B cell (primary cell): ENCODE data around the gene PRPSAP1. TPM values are rescaled to one million over a fixed set of nuclear protein-coding genes. Genes with fewer than 3 reads are reported as not detected.

Experiments used
- ATAC-seq: fragments of 200-7000 bp; cut with Tn5 transposase; one replicate; pipeline ENCODE4 v1.10.0; 2021; ENCODE audit warnings: low read depth, mild to moderate bottlenecking, moderate number of reproducible peaks, moderate library complexity
- CTCF ChIA-PET: fragments of 350-600 bp; sonication (Branson Sonifier 250); formaldehyde crosslinking; loops from one replicate; lab custom pipeline; 2021; ENCODE audit warnings: antibody characterized with exemption, inconsistent platforms; lab: Charles Lee
- POLR2A ChIA-PET: fragments of 350-600 bp; sonication (Branson Sonifier 250); formaldehyde crosslinking; loops from one replicate; lab custom pipeline; 2021; ENCODE audit warnings: antibody characterized with exemption; lab: Charles Lee
- DNase-seq: peaks from one replicate; pipeline ENCODE4 v3.0.0; 2013
- H2AFZ ChIP-seq: 2 replicates; pipeline ENCODE4 v1.6.1; 2012; ENCODE audit warnings: mild to moderate bottlenecking, low read depth, low read length; ENCODE audit not compliant: insufficient read depth, poor library complexity, severe bottlenecking
- H3K27ac ChIP-seq, 2 donors: 1 replicate in 1 of 2; 2 replicates in 1 of 2; pipeline ENCODE4 v1.5.1; 2012 to 2013; ENCODE audit warnings: low read length in 2 of 2, mild to moderate bottlenecking in 2 of 2, moderate library complexity in 1 of 2
- H3K27me3 ChIP-seq, 4 experiments: fragments of 200-600 bp in 1 of 4; sonication (generic) in 1 of 4; replicated peaks in 1 of 4; 1 replicate in 2 of 4; 2 replicates in 2 of 4; pipeline versions ENCODE4 v1.6.1 to v1.7.0; 2013 to 2016; ENCODE audit warnings: low read length in 3 of 4, mild to moderate bottlenecking in 2 of 4, mixed read lengths in 1 of 4, moderate library complexity in 1 of 4; ENCODE audit not compliant: insufficient read depth in 4 of 4, control insufficient read depth in 3 of 4; ENCODE audit errors: control extremely low read depth in 1 of 4
- H3K36me3 ChIP-seq, 2 experiments: replicated peaks in 1 of 2; 1 replicate in 1 of 2; 2 replicates in 1 of 2; pipeline versions ENCODE4 v1.6.1 to v1.7.1; 2013; ENCODE audit warnings: low read length in 1 of 2; ENCODE audit not compliant: insufficient read depth in 2 of 2, control insufficient read depth in 1 of 2; ENCODE audit errors: control extremely low read depth in 1 of 2, extremely low read depth in 1 of 2
- H3K4me1 ChIP-seq, 2 donors: fragments of 200-600 bp in 1 of 2; sonication (generic) in 1 of 2; 1 replicate in 1 of 2; 2 replicates in 1 of 2; pipeline versions ENCODE4 v1.5.1 to v1.6.1; 2013 to 2017; ENCODE audit warnings: low read length in 2 of 2; ENCODE audit not compliant: control insufficient read depth in 2 of 2, insufficient read depth in 2 of 2
- H3K4me2 ChIP-seq: replicated peaks from 2 replicates; pipeline ENCODE3; 2012; ENCODE audit warnings: mild to moderate bottlenecking, low read depth, low read length; ENCODE audit not compliant: poor library complexity, severe bottlenecking
- H3K4me3 ChIP-seq, 5 experiments: fragments of 200-600 bp in 1 of 5; sonication (generic) in 1 of 5; 1 replicate in 3 of 5; 2 replicates in 2 of 5; pipeline versions ENCODE4 v1.5.1 to v1.7.0; 2011 to 2016; ENCODE audit warnings: low read length in 4 of 5, mild to moderate bottlenecking in 4 of 5, low read depth in 2 of 5, control low read depth in 1 of 5, moderate library complexity in 1 of 5; ENCODE audit not compliant: insufficient read depth in 1 of 5; ENCODE audit errors: control extremely low read depth in 1 of 5, extremely low read depth in 1 of 5
- H3K79me2 ChIP-seq: fragments of 200-600 bp; sonication (generic); one replicate; pipeline ENCODE4 v1.6.0; 2016; ENCODE audit warnings: low read length; ENCODE audit not compliant: control insufficient read depth, insufficient read depth
- H3K9ac ChIP-seq: fragments of 200-600 bp; sonication (generic); 2 replicates; pipeline ENCODE4 v1.6.1; 2017; ENCODE audit warnings: mild to moderate bottlenecking, low read length, moderate library complexity
- H3K9me3 ChIP-seq, 3 donors: one replicate each; pipeline versions ENCODE4 v1.6.1 to v1.7.1; 2013; ENCODE audit warnings: low read length in 2 of 3; ENCODE audit not compliant: control insufficient read depth in 2 of 3, insufficient read depth in 1 of 3; ENCODE audit errors: control extremely low read depth in 1 of 3
- H4K20me1 ChIP-seq: 2 replicates; pipeline ENCODE4 v1.6.0; 2012; ENCODE audit warnings: mild to moderate bottlenecking, low read length; ENCODE audit not compliant: insufficient read depth, control insufficient read depth, poor library complexity, severe bottlenecking
- H3K27ac Mint-ChIP-seq: one replicate; pipeline ENCODE4 v1.8.0; 2021; ENCODE audit warnings: mixed read lengths
- H3K27me3 Mint-ChIP-seq: one replicate; pipeline ENCODE4 v1.8.0; 2021; ENCODE audit warnings: mixed read lengths
- H3K4me1 Mint-ChIP-seq: one replicate; pipeline ENCODE4 v1.8.0; 2021; ENCODE audit warnings: mixed read lengths
- H3K4me3 Mint-ChIP-seq: one replicate; pipeline ENCODE4 v1.8.0; 2021; ENCODE audit warnings: mixed read lengths
- H3K9me3 Mint-ChIP-seq: one replicate; pipeline ENCODE4 v1.8.0; 2022; ENCODE audit warnings: mixed read lengths; ENCODE audit not compliant: insufficient read depth
- CTCF ChIP-seq: fragments of 200-600 bp; IDR thresholded peaks from one replicate; pipeline ENCODE4 v1.8.0; 2022; ENCODE audit warnings: antibody characterized with exemption, mild to moderate bottlenecking
- EZH2 ChIP-seq: IDR thresholded peaks from 2 replicates; pipeline ENCODE4 v1.6.1; 2012; ENCODE audit warnings: borderline replicate concordance, low read depth, mild to moderate bottlenecking, moderate library complexity, low read length; ENCODE audit not compliant: insufficient read depth, poor library complexity, severe bottlenecking
- WGBS: methylation state at CpG from one replicate; pipeline ENCODE4 v1.1.5; 2013; ENCODE audit warnings: missing lambda C conversion rate; ENCODE audit not compliant: insufficient coverage; 5-methylcytosine and 5-hydroxymethylcytosine counted together
- intact Hi-C: fragments of 100-400 bp; cut with micrococcal nuclease; formaldehyde crosslinking; loops from one replicate; pipeline ENCODE4 v1.10.0; 2022
- polyA plus RNA-seq: library from polyadenylated mRNA; depleted of rRNA; stranded (reverse); fragments of >200 nt; gene quantifications from 2 replicates; pipeline ENCODE4 v1.2.3, GENCODE V29; 2012
- total RNA-seq, 2 donors: library from RNA; stranded (reverse); fragments of 120-200 nt in 1 of 2; gene quantifications; 1 replicate in 1 of 2; 2 replicates in 1 of 2; pipeline versions ENCODE4 v1.2.3 to v1.2.4, GENCODE V29; 2013 to 2022

The PRPSAP1 gene
- total and polyA plus RNA-seq, 2 donors (not counting 1 experiment from before 2014, with no cell fraction given), result 45.5 to 61.4 TPM

GRCh38 chr17:76271669-76272540, 81.8 kb downstream of the PRPSAP1 start:
- H3K27me3 Mint-ChIP-seq, result no peaks in the 10 kb centered on the region
- H3K27ac Mint-ChIP-seq, result peak overlapping the region; percentile 93
- peak overlapping the region; percentile 68 for H3K9ac ChIP-seq
- ATAC-seq, result peak; percentile 55
- H3K79me2 ChIP-seq, result peaks cover 25% of the 10 kb centered on the region
- H4K20me1 ChIP-seq, result peaks cover 5% of the 10 kb centered on the region
- TF ChIP-seq EZH2 (no peak), CTCF (no peak)
- peaks cover 87 to 98% of the 10 kb centered on the region in 2 donors for H3K4me1 ChIP-seq
- H3K36me3 ChIP-seq, result peaks cover 2 to 13% of the 10 kb centered on the region in 2 experiments
- H3K27ac ChIP-seq, result peak overlapping the region; percentile 97 to 99
- WGBS, result 4% methylated on average over 33 of the region's 38 CpGs
- peak overlapping the region in 4 of 5 experiments; percentile 41 to 61 (median 52) for H3K4me3 ChIP-seq
- H3K4me2 ChIP-seq, result peak overlapping the region; percentile 94
- intact Hi-C loops, result loop anchor here (1.0 to 10.0 kb wide), 4 partner anchors 8 to 223 kb away; partner anchors contain the start of genes FOXJ1 and RNF157
- peaks cover 86% of the 10 kb centered on the region for H3K4me1 Mint-ChIP-seq
- H3K4me3 Mint-ChIP-seq, result peak overlapping the region; percentile 82
- H3K9me3 ChIP-seq, result peaks cover 0 to 5% (median 0%) of the 10 kb centered on the region in 3 donors
- ChIA-PET POLR2A (interaction anchor here (0.5 to 5.6 kb wide), 7 partner anchors 8 to 971 kb away, joined by 3 to 44 read pairs (median 6); partner anchors contain the start of gene UBALD2), CTCF (interaction anchor here (1.0 to 16.7 kb wide), 10 partner anchors 7 to 258 kb away, joined by 3 to 435 read pairs (median 6); partner anchors contain the start of genes FOXJ1 and UBALD2)
- H2AFZ ChIP-seq, result no peak overlapping the region
- no peaks in the 10 kb centered on the region for H3K9me3 Mint-ChIP-seq
- DNase-seq, result peak; percentile 97
- H3K27me3 ChIP-seq, result no peaks in the 10 kb centered on the region
